ENCODE data around the gene SLC1A7. TPM values are rescaled to one million over a fixed set of nuclear protein-coding genes. Genes with fewer than 3 reads are reported as not detected.
A peak's percentile ranks its signal among the peaks of the same experiment; 100 is the strongest.

SLC1A7 gene
- total and polyA plus RNA-seq, 2 of the 13 experiments (the other 11 are each of a cell fraction or from before 2014, with no cell fraction given), result 0.04 to 2.0 TPM

GRCh38 chr1:53183095-53183990 lies 40.9 kb upstream of the SLC1A7 start (continued):
- TF ChIP-seq ZFYVE20 (CRISPR knock-in tag; IDR thresholded peaks at IDR 0.05; ENCODE audit: borderline replicate concordance, low read depth), result no peak
- TF ChIP-seq CSRNP2 (CRISPR knock-in tag; conservative IDR thresholded peaks at IDR 0.05; ENCODE audit: low read depth), result no peak
- no peak; the same call in none of the 2 replicates for TF ChIP-seq HINFP (CRISPR knock-in tag; IDR thresholded peaks at IDR 0.05; ENCODE audit: low read depth)
- TF ChIP-seq MBD4 (IDR thresholded peaks at IDR 0.05; ENCODE audit: borderline replicate concordance, low read length), result no peak
- no peak for TF ChIP-seq ZNF235 (CRISPR knock-in tag; IDR thresholded peaks at IDR 0.05; ENCODE audit: borderline replicate concordance)
- no peak for TF ChIP-seq HNRNPUL1 (IDR thresholded peaks at IDR 0.05; ENCODE audit: low read depth, low read length)
- TF ChIP-seq ZNF777 (CRISPR knock-in tag; IDR thresholded peaks at IDR 0.05), result no peak
- TF ChIP-seq, protein P1, sequence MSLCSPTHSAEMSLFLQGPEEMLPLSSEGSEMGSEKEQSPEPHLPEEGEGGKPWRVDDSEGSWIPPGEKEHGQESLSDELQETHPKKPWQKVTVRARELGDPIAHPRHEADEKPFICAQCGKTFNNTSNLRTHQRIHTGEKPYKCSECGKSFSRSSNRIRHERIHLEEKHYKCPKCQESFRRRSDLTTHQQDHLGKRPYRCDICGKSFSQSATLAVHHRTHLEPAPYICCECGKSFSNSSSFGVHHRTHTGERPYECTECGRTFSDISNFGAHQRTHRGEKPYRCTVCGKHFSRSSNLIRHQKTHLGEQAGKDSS (CRISPR knock-in tag; IDR thresholded peaks at IDR 0.05; ENCODE audit: borderline replicate concordance, low read depth), result no peak
- 0 out of 2 replicates have a peak, but pooled peaks have one; percentile 62 for TF ChIP-seq ZNF343 (CRISPR knock-in tag; IDR thresholded peaks at IDR 0.05)
- peak; percentile 93 for TF ChIP-seq YEATS4 (CRISPR knock-in tag; IDR thresholded peaks at IDR 0.05; ENCODE audit: borderline replicate concordance)
- TF ChIP-seq ZNF776 (CRISPR knock-in tag; IDR thresholded peaks at IDR 0.05), result no peak
- no peak for TF ChIP-seq CEBPZ (IDR thresholded peaks at IDR 0.05; ENCODE audit: low read length)
- no peak for TF ChIP-seq ZIK1 (CRISPR knock-in tag; IDR thresholded peaks at IDR 0.05; ENCODE audit: borderline replicate concordance, low read depth)
- peak; percentile 66 for TF ChIP-seq ZNF501 (CRISPR knock-in tag; IDR thresholded peaks at IDR 0.05)
- no peak for TF ChIP-seq SUZ12 (IDR thresholded peaks at IDR 0.05; ENCODE audit: low read depth, low read length)
- TF ChIP-seq KLF13 (CRISPR knock-in tag; IDR thresholded peaks at IDR 0.05), result no peak
- no peak for TF ChIP-seq ARNT (IDR thresholded peaks at IDR 0.05)

Data from HepG2 (cell line).